Keratinocyte (primary cell): ENCODE data around the gene PISD. TPM values are rescaled to one million over a fixed set of nuclear protein-coding genes. Genes with fewer than 3 reads are reported as not detected.

Source experiments
- DNase-seq: peaks from one replicate; pipeline ENCODE4 v3.0.0-alpha.2; 2011; ENCODE audit warnings: low read depth, missing footprints, low spot score
- FAIRE-seq: peaks from 2 replicates; lab custom pipeline; 2011; peaks lifted over from hg19 to GRCh38; lab: Jason Lieb, UNC
- H2AFZ ChIP-seq: 2 replicates; pipeline ENCODE4 v1.6.0; 2012; ENCODE audit warnings: low read length, control low read depth, inconsistent platforms; ENCODE audit not compliant: control insufficient read depth
- H3K27ac ChIP-seq: 2 replicates; pipeline ENCODE4 v1.5.1; 2011; ENCODE audit warnings: low read length; ENCODE audit not compliant: control insufficient read depth, insufficient read depth
- H3K27me3 ChIP-seq: 3 replicates; pipeline ENCODE4 v1.6.0; 2011; ENCODE audit warnings: low read length; ENCODE audit not compliant: control insufficient read depth, insufficient read depth; ENCODE audit errors: extremely low read depth
- H3K36me3 ChIP-seq, 2 experiments: 2 replicates in 1 of 2; 3 replicates in 1 of 2; pipeline ENCODE4 v1.5.1; 2011; ENCODE audit warnings: low read length in 2 of 2, mild to moderate bottlenecking in 1 of 2; ENCODE audit not compliant: control insufficient read depth in 2 of 2, insufficient read depth in 2 of 2; ENCODE audit errors: extremely low read depth in 1 of 2
- H3K4me1 ChIP-seq: 3 replicates; pipeline ENCODE4 v1.5.1; 2011; ENCODE audit warnings: low read length; ENCODE audit not compliant: control insufficient read depth, insufficient read depth; ENCODE audit errors: extremely low read depth
- H3K4me2 ChIP-seq: 3 replicates; pipeline ENCODE4 v1.6.0; 2011; ENCODE audit warnings: low read depth, low read length; ENCODE audit not compliant: control insufficient read depth, insufficient read depth; ENCODE audit errors: extremely low read depth
- H3K4me3 ChIP-seq, 3 experiments: fragments of 200-600 bp in 1 of 3; sonication (generic) in 1 of 3; 2 replicates in 2 of 3; 3 replicates in 1 of 3; pipeline ENCODE4 v1.5.1; 2011 to 2016; ENCODE audit warnings: low read length in 3 of 3, mild to moderate bottlenecking in 3 of 3, control low read depth in 2 of 3, inconsistent platforms in 1 of 3, low read depth in 1 of 3, mixed read lengths in 1 of 3, mixed run types in 1 of 3, moderate library complexity in 1 of 3; ENCODE audit not compliant: control insufficient read depth in 2 of 3, insufficient read depth in 2 of 3; ENCODE audit errors: extremely low read depth in 1 of 3
- H3K79me2 ChIP-seq: 2 replicates; pipeline ENCODE4 v1.6.0; 2012; ENCODE audit warnings: low read length; ENCODE audit not compliant: control insufficient read depth, insufficient read depth
- H3K9ac ChIP-seq: 3 replicates; pipeline ENCODE4 v1.6.0; 2011; ENCODE audit warnings: low read length; ENCODE audit not compliant: control insufficient read depth, insufficient read depth; ENCODE audit errors: extremely low read depth
- H3K9me1 ChIP-seq: 3 replicates; pipeline ENCODE4 v1.6.0; 2011; ENCODE audit warnings: low read length; ENCODE audit not compliant: control insufficient read depth, insufficient read depth; ENCODE audit errors: extremely low read depth
- H3K9me3 ChIP-seq: 2 replicates; pipeline ENCODE4 v1.5.1; 2012; ENCODE audit warnings: low read depth, low read length; ENCODE audit not compliant: control insufficient read depth
- H4K20me1 ChIP-seq: 3 replicates; pipeline ENCODE4 v1.6.0; 2011; ENCODE audit warnings: low read length; ENCODE audit not compliant: control insufficient read depth, insufficient read depth; ENCODE audit errors: extremely low read depth
- EZH2 ChIP-seq: IDR thresholded peaks from one replicate; pipeline ENCODE4 v1.6.1; 2012; ENCODE audit warnings: inconsistent platforms, mild to moderate bottlenecking, low read length, moderate library complexity
- dilution Hi-C: fragments of 300-500 bp; cut with MboI; formaldehyde crosslinking; loops from one replicate; pipeline ENCODE4 v1.7.0; 2020; ENCODE audit warnings: low sequenced_read_pairs; ENCODE audit not compliant: extremely low pct_ligation_motif_present
- polyA plus RNA-seq, 5 experiments: library from polyadenylated mRNA; depleted of rRNA in 3 of 5; stranded (reverse) in 3 of 5; stranded (forward) in 1 of 5; unstranded in 1 of 5; fragments of >200 nt; gene quantifications; 1 replicate in 1 of 5; 2 replicates in 3 of 5; 3 replicates in 1 of 5; pipeline versions ENCODE4 v1.2.1 to v1.2.3, GENCODE V29; 2011 to 2012; ENCODE audit warnings: missing spikeins in 2 of 5, low read depth in 1 of 5, low replicate concordance in 1 of 5
- TF ChIP-seq, protein P1 (sequence below), 3 experiments: IDR thresholded peaks in 1 of 3; conservative IDR thresholded peaks in 1 of 3; optimal IDR thresholded peaks in 1 of 3; 2 replicates in 2 of 3; 3 replicates in 1 of 3; pipeline versions ENCODE3 to v1.5.1; 2011; ENCODE audit warnings: low read length in 3 of 3, mild to moderate bottlenecking in 3 of 3, moderate library complexity in 2 of 3, control low read depth in 1 of 3, inconsistent platforms in 1 of 3; ENCODE audit not compliant: insufficient read depth in 2 of 3; ENCODE audit errors: extremely low read depth in 1 of 3

The PISD gene
- polyA plus RNA-seq, 1 donor (not counting 4 experiments of a cell fraction or from before 2014, with no cell fraction given) = 25.5 TPM

DNA sequence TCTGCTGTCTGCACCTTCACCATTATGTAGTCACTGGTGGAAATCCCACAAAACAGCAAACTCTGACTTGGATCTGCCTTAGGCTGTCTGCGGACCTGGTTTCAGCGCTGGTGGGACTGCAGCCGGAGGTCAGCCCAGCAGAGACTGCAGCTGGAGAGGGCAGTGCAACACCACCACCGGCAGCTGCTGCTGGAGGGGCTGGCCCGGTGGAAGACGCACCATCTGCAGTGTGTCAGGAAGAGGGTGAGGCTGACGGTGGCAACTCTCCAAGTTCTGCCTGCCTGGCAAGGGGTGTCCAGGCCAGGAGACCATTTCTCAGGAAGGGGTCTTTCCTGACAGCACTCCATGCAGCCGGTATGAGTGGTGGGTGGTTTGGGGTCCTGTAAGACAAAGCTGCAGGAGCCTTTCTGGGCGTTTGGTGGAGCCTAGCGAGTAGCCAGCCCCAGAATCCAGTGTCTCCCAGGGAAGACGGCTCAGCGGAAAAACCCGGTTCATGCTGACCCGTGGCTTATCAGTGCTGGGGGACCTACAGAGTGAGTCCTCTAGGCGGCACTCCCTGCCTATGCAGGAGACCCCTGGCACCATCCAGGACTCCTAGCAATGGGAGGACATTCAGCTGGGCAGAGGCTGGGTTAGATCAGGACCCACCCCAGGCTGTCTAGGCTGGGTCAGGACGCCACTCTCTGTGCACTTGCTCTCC is 50.8 kb downstream of the PISD start:
- FAIRE-seq = no peak
- H3K9me3 ChIP-seq = no peaks in the 10 kb centered on the region

DNA sequence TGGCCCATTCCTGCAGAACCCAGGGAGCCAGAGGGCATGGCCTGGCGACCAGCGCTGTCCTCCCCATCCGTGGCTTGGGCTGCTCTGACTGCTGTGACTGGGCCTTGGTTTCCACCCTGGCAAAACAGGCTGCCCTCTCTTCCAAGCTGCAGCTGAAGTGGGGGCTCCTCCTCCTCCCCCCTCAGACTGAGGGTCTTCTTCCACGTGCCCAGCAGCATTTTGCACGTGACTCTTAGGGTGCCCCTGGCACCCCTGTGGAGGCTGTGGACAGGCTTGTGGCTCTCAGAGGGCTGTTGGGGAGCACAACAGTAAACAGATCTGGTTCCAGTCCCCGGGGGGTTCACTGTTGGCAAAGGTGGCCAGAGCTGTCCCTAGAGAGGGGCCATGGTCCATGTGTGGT is 51.4 kb downstream of the PISD start:
- Histone ChIP-seq H3K36me3 (peaks cover 3 to 4% of the 10 kb centered on the region in 2 experiments), H3K27me3 (no peaks in the 10 kb centered on the region), H4K20me1 (no peaks in the 10 kb centered on the region), H3K4me2 (no peak overlapping the region), H2AFZ (no peak overlapping the region), H3K9me3 (no peaks in the 10 kb centered on the region), H3K4me1 (no peaks in the 10 kb centered on the region), H3K27ac (no peak overlapping the region), H3K79me2 (no peaks in the 10 kb centered on the region), H3K4me3 (no peak overlapping the region), H3K9me1 (no peaks in the 10 kb centered on the region), H3K9ac (no peak overlapping the region)
- DNase-seq = no peak
- no peak for FAIRE-seq
- no peak for TF ChIP-seq EZH2
- TF ChIP-seq, protein P1, sequence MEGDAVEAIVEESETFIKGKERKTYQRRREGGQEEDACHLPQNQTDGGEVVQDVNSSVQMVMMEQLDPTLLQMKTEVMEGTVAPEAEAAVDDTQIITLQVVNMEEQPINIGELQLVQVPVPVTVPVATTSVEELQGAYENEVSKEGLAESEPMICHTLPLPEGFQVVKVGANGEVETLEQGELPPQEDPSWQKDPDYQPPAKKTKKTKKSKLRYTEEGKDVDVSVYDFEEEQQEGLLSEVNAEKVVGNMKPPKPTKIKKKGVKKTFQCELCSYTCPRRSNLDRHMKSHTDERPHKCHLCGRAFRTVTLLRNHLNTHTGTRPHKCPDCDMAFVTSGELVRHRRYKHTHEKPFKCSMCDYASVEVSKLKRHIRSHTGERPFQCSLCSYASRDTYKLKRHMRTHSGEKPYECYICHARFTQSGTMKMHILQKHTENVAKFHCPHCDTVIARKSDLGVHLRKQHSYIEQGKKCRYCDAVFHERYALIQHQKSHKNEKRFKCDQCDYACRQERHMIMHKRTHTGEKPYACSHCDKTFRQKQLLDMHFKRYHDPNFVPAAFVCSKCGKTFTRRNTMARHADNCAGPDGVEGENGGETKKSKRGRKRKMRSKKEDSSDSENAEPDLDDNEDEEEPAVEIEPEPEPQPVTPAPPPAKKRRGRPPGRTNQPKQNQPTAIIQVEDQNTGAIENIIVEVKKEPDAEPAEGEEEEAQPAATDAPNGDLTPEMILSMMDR (optimal IDR thresholded peaks at IDR 0.05 in 1 of 3, IDR thresholded peaks at IDR 0.05 in 1 of 3, conservative IDR thresholded peaks at IDR 0.05 in 1 of 3; ENCODE audit: extremely low read depth in 1 of 3, insufficient read depth in 2 of 3, low read length in 3 of 3) = no peak
- dilution Hi-C loops = no loop called here

More for the DNA sequence above, 50.8 kb downstream of the PISD start:
- H3K4me2 ChIP-seq = no peak overlapping the region
- H3K4me1 ChIP-seq = no peaks in the 10 kb centered on the region
- no peak overlapping the region for H3K4me3 ChIP-seq
- H3K79me2 ChIP-seq = no peaks in the 10 kb centered on the region
- H3K27me3 ChIP-seq = no peaks in the 10 kb centered on the region
- peaks cover 3 to 4% of the 10 kb centered on the region in 2 experiments for H3K36me3 ChIP-seq
- dilution Hi-C loops = no loop called here
- no peaks in the 10 kb centered on the region for H4K20me1 ChIP-seq
- no peak overlapping the region for H2AFZ ChIP-seq
- DNase-seq = no peak
- TF ChIP-seq EZH2 = no peak
- TF ChIP-seq, protein P1 (optimal IDR thresholded peaks at IDR 0.05 in 1 of 3, IDR thresholded peaks at IDR 0.05 in 1 of 3, conservative IDR thresholded peaks at IDR 0.05 in 1 of 3; ENCODE audit: extremely low read depth in 1 of 3, insufficient read depth in 2 of 3, low read length in 3 of 3) = no peak
- H3K27ac ChIP-seq = no peak overlapping the region
- H3K9me1 ChIP-seq = no peaks in the 10 kb centered on the region
- H3K9ac ChIP-seq = no peak overlapping the region
